Measurements from ENCODE around the gene TMEM37.

Gene TMEM37

DNA sequence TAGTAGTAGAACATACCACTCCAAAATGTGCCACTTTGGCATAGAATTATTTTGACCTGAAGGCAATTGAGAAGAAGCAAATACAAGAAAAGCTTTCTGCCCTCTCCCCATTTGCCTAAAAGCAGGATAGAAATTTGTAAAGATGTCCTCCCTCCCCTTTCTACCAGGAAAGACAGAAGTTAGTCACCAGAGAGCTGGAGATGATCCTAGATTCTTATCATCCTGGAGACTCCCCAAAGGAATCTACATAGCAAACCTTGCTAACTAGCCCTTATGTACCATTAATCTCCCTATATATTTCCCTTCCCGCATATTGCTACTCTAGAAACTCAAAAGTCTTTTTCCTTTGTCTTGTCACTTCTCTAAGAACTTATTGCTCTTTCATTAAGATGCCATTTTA lies 12.6 kb upstream of the TMEM37 start:
- no peak for DNase-seq (ENCODE audit: low spot score)

GRCh38 chr2:119419803-119420508 lies 11.7 kb upstream of the TMEM37 start:
- DNase-seq (ENCODE audit: low spot score): no peak

DNA sequence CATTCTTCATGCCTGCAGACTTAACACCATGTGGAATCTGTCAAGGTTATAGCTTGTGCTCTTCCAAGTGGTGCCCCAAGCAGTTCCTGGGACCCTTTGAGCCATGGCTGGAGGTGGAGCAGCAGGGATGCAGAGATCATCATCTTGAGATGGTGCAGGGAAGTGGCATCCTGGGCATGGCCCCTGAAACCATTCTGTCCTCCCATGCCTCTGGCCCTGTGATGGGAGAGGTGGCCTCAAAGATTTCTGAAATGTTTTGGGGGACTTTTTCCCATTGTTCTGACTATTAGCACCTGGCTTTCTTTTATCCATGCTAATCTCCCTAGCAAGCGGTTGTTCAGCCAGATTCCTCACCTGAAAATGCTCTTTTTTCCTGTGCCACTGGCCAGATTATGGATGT lies 10.3 kb upstream of the TMEM37 start:
- no peak for DNase-seq (ENCODE audit: low spot score)

- no peak for DNase-seq (ENCODE audit: low spot score)
These were observed 9.9 kb upstream of the TMEM37 start for GRCh38 chr2:119421741-119422140.

- DNase-seq (ENCODE audit: low spot score): no peak
These were observed 9.1 kb upstream of the TMEM37 start for GRCh38 chr2:119422360-119423107.

GRCh38 chr2:119423108-119423444 lies 8.6 kb upstream of the TMEM37 start:
- DNase-seq (ENCODE audit: low spot score): no peak

DNA sequence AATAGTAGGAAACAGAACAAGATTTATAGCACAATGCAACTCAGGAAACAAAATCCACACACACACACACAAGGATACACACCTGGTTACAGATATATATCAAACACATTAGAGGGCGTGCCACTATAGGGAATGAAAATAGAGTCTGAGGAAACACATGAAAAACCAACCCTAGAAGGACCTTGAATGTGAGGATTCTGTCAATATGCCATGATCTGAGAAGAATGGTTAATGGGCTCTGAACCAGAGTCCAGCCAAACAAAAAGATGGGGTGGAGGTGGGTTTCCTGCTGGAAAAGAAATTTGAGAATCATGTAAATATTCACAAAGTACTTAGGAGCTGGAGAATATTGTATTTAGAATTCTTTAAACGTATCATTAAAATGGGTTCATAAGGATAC lies 7.8 kb upstream of the TMEM37 start:
- no peak for DNase-seq (ENCODE audit: low spot score)

GRCh38 chr2:119424284-119425118 lies 7.2 kb upstream of the TMEM37 start:
- DNase-seq (ENCODE audit: low spot score): no peak

DNA sequence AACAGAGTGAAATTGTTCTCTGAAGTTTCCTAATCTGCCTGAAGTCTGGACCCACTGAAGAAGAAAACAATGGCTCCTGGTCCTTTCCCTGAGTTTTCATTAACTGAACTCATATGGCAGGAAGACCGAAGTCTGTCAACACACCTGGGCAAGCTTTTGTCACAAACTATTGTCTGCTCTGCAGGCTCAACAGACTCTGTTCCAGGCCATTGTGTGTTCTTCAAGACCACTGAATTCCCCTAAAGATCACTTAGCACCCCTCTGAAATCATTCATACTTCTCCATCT lies 6.6 kb upstream of the TMEM37 start:
- DNase-seq (ENCODE audit: low spot score): no peak

GRCh38 chr2:119425620-119426395 lies 5.8 kb upstream of the TMEM37 start:
- DNase-seq (ENCODE audit: low spot score): no peak

GRCh38 chr2:119426396-119426675 lies 5.3 kb upstream of the TMEM37 start:
- no peak for DNase-seq (ENCODE audit: low spot score)

DNA sequence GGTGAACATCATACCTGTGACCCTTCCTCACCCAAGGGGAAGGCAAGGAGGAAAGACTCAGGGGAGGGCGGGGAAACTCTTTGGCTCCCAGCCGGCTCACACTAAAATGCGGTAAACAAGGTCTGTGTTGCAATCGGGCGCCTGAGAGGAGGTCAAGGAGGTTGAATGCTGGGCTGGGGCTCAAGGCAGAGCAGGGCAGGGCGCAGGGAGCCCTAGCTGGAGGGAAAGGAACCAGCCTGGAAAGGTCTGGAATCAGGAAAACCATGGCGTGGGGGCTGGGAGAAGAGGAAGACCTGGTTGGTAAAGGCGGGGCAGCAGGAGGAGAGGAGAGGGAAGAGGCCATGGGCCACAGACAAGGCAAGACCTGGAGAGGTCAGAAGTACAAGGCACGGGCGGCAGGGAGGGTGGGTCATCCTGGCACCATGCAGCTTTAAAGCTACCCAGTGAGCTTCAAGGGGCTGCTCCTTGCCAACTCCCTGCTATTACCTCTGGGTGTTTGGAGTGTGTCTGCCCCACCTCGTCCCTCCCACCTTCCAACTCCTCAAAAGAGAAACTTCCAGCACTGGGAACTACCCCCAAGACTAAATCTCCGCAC lies 4.8 kb upstream of the TMEM37 start:
- no peak for DNase-seq (ENCODE audit: low spot score)

GRCh38 chr2:119427756-119428155 lies 3.9 kb upstream of the TMEM37 start:
- no peak for DNase-seq (ENCODE audit: low spot score)

GRCh38 chr2:119428488-119429224 lies 3.0 kb upstream of the TMEM37 start:
- no peak for DNase-seq (ENCODE audit: low spot score)

DNA sequence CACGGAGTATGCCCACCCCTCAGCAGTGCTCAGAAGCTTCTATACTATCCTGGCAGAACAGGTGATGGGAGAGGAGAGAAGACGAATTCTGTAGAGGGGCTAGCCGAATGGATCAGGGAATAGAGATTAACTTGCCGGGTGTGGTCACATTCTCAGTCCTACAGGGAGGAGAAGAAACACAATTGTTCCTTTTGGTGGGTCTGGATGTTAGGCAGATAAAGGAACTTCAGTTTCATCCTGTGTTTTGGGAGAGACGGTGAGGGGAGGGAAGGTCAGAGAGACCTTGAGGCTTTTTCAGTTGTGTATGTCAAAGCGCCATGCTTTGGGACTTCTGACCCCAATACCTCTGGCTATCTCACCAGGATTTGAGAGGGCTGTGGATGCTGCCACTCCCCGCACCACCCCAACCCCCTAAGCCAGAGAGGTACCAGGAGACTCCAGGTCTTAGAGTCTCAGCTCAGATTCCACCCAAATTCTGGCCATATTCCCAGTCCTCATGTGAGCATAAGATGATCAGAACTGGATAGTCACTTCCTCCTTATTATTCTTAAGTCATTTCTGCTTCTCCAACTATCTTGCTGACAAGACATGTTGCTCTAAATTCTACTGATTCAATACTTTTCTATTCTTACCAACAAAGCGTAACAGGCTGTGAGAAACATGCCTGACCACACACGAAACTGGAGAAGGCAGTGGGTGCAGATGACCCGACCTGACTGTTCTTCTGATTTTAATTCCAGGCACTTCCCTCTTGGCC lies 2.3 kb upstream of the TMEM37 start:
- no peak for DNase-seq (ENCODE audit: low spot score)

DNA sequence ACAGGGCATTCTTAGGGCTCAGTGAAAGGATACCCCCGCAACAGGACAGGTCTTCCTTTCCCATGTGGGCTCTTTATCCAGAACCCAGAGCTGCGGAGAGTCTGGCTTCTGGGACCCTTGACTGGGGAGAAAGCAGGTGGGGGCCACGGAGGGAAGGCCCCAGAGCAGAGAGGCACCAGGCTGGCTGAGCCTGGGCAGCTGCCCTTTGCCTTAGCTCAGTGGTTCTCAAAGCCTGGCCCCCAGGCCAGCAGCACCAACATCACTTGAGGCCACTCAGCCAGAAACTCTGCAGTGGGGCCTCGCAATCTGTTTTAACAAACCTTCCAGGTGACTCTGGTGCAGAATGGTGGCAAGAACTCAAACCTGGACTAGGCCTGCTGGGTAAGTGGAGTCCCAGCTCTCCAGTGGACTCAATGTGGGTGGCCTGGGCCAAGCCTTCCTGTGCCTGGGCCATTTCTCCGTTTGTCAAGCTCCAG lies 1.6 kb upstream of the TMEM37 start:
- no peak for DNase-seq (ENCODE audit: low spot score)

DNA sequence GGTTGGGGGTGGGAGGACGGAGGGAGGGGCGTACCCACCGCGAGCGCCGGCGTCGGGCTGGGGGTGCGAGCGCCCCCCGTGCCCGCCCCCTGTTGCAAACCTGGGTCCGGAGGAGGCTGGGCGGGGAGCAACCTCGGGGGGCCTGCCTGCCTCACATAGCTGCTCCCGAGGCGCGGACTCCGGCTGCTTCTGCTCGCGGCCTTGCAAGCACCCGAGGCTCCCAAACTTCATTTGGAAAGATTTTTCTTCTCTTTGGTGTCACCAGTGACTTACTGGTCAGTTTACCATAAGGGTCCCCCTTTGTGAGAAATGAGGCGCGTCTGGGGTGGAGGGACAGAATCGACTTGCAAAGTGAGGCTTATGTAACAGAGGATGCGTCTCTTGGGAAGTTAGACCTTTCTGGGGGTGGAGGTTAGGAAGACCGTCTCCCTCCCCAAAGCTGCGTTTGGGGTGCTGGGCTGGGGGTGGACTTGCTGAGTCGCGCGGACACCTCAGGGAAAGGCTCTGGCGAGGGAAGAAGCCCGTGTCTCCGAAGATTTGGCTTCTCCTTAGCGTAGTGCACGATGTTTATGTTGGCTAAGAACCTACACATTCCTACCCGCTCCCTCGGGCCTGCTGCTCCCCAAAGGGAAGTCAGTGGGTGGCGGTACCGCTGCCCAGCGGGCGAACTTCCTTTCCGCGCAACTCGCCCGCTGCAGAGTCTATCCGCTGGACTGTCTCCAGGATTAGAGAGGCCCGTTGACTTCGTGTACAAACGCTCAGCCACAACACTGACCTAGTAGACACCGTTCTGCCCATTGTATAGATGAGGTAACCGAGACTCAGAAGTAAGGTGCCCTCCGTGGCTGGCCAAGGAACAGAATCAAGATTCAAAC lies 559 bp downstream of the TMEM37 start:
- DNase-seq (ENCODE audit: low spot score): no peak

GRCh38 chr2:119432851-119433522 lies 1.3 kb downstream of the TMEM37 start:
- no peak for DNase-seq (ENCODE audit: low spot score)
